ENCODE data around the gene RHOB.

RHOB gene

DNA sequence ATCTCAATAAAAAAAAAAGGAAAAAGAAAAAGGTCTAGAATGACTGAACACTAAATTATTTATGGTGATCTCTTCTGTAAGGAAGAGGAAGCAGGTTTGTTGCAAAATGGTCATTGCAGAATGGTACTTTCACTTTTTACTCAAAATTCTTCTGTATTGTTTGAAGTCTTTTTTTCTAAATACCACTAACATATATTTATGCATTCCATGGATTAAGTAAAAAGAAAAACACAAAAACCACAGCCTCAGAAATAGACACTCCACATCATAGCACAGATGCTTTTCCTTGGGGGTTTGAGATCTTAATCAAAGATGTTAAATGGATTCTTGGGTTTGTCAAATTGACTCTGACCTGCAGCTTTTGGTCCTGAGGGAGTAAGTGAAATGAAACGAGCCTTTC, 47.4 kb downstream of the RHOB start:
- no peak for DNase-seq (ENCODE audit: low read depth)

- no peak for DNase-seq (ENCODE audit: low read depth)
Observed at GRCh38 chr2:20496076-20496872, 49.4 kb downstream of the RHOB start.

- DNase-seq (ENCODE audit: low read depth) = no peak
Observed at GRCh38 chr2:20496942-20497341, 50.1 kb downstream of the RHOB start.
